Measurements from ENCODE around the gene SYT12.

DNA sequence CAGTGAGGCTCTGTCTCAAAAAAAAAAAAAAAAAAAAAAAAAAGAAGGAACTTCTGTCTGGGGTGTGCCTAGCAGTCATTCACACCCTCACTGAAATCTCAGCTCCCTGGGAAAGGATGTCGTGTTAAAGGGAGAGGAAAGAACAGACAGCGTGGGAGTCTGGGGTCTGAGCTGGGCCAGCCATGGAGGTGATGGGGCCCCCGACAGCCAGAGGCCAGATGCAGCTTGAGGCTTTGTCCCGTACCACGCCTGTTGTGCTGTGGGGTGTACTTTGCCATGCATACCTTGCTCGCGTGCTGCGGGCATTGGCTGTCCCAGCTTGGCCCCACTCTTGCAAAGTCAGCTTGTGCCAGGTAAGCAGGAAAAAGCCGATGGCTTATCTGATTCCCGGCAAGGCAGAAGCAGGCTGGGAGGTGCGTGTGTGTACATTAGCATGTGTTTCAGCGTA lies 4.6 kb downstream of the SYT12 start:
- TF ChIP-seq, protein P1, sequence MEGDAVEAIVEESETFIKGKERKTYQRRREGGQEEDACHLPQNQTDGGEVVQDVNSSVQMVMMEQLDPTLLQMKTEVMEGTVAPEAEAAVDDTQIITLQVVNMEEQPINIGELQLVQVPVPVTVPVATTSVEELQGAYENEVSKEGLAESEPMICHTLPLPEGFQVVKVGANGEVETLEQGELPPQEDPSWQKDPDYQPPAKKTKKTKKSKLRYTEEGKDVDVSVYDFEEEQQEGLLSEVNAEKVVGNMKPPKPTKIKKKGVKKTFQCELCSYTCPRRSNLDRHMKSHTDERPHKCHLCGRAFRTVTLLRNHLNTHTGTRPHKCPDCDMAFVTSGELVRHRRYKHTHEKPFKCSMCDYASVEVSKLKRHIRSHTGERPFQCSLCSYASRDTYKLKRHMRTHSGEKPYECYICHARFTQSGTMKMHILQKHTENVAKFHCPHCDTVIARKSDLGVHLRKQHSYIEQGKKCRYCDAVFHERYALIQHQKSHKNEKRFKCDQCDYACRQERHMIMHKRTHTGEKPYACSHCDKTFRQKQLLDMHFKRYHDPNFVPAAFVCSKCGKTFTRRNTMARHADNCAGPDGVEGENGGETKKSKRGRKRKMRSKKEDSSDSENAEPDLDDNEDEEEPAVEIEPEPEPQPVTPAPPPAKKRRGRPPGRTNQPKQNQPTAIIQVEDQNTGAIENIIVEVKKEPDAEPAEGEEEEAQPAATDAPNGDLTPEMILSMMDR (IDR thresholded peaks at IDR 0.05; ENCODE audit: extremely low read depth in 1 of 2, insufficient read depth in 1 of 2, low read depth in 1 of 2, low read length in 2 of 2): no peak
- TF ChIP-seq, protein P2, sequence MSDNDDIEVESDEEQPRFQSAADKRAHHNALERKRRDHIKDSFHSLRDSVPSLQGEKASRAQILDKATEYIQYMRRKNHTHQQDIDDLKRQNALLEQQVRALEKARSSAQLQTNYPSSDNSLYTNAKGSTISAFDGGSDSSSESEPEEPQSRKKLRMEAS (IDR thresholded peaks at IDR 0.05; ENCODE audit: insufficient read depth, insufficient read length): no peak
- TF ChIP-seq POLR2AphosphoS5 (IDR thresholded peaks at IDR 0.05; ENCODE audit: insufficient read depth, low read depth, low read length): no peak
- no peak for TF ChIP-seq GATA2 (IDR thresholded peaks at IDR 0.05; ENCODE audit: insufficient read depth, insufficient read length, low read depth, low read length)
- TF ChIP-seq FOS (IDR thresholded peaks at IDR 0.05; ENCODE audit: borderline replicate concordance, insufficient read depth, low read length): no peak
- TF ChIP-seq POLR2A (IDR thresholded peaks at IDR 0.05; ENCODE audit: low read depth, low read length): no peak
- no peak for TF ChIP-seq EZH2 (IDR thresholded peaks at IDR 0.05; ENCODE audit: borderline replicate concordance, low read depth, low read length, severe bottlenecking)
